AG08396 (cell line): ENCODE results near the gene PIP5K1B.

Experiments used
- DNase-seq: peaks from one replicate; pipeline ENCODE4 v3.0.0; 2012; ENCODE audit warnings: low spot score, mixed read lengths

The PIP5K1B gene

DNA sequence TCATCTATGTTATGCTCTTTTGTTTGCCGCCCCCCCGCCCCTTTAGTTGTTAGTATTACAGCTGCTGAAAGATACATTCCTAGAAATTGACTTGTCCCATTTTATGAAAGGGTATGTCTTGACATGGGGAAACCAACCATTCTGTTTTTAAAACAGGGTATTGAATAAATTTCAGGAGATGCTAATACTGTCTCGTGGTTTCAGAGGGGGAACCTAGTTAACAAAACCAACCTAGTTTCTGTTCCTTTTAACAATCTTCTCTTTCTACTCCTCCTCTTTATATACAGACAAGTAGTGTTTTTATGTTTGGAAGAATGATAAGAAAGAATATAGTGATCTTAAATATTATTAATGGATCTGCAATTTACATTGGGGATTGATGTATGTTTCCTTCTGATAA is 3.5 kb downstream of the PIP5K1B start:
- no peak for DNase-seq

DNA sequence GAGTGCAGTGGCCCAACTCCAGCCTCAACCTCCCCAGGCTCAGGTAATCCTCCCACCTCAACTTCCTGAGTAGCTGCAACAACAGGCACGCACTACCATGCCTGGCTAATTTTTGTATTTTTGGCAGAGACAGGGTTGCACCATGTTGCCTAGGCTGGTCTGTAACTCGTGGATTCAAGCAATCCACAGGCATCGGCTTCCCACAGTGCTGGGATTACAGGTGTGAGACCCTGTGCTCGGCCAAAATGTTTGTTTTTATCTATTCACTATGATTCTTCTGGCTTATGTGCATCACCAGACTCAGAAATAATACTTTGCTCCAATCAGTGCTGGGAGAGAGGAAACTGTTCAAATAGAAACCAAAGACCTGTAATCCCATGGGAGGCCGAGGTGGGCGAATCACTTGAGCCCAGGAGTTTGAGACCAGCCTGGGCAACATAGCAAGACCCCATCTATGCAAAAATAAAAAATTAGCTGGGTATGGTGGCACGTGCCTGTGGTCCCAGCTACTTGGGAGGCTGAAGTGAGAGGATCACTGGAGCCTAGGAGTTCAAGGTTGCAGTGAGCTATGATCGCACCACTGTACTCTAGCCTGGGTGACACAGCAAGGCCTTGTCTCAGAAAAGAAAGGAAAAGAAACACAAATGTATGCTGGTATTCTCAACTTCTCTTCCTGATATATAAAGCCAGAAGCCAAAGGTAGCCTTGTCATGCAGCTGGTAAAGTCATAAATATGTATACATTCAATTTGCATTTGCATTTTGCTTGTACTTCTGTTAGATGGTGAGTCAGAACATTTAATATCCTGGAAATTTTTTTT is 4.5 kb downstream of the PIP5K1B start:
- DNase-seq = no peak

DNA sequence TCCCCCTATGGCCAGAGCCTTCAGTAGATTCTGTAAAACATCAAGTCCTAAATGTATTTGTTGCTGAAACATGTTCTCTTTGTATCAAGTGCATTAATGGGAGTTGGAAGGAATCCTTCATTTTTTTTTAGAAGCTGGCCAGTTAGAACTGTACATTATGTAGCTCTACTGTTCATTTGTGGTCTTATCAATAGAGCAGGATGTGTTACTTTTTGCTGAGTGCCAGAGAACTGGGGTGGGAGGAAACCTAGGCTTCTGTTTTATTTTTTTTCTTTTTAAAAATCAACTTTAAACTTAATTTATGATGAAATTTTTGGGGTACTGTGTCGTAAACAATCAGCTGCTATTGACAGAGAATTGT is 5.1 kb downstream of the PIP5K1B start:
- DNase-seq = no peak

DNA sequence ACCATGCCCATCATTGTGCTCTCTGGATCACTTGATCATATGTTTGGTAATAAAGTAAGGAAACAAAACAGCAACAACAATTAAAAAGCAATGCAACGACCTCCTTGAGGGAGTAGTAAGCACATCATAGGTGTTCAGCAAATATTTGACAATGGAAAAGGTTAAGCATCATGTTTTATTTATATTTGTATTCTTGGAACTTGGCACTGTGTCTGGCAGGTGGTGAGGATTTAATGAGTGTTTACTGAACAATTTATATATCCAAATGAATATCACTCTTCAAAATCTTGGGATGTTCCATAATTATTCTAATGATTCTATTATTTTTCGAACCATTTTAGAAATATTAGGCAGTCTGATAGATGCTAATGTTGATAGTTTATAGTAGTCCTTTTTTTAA is 6.2 kb downstream of the PIP5K1B start:
- no peak for DNase-seq

DNA sequence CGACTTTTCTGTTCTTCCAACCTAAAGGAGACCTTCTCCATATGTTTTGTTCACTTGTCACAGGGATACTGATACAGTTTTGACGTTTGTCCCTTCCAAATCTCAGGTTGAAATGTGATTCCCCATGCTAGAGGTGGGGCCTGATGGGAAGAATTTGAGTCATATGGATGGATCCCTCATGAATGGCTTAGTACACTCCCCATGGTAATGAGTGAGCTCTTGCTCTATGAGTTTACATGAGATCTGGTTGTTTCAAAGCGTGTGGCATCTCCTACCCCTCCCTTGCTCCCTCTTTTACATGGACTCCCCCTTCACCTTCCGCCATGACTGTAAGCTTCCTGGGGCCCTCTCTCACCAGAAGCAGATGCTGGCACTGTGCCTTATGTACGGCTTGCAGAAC is 6.9 kb downstream of the PIP5K1B start:
- DNase-seq = no peak

DNA sequence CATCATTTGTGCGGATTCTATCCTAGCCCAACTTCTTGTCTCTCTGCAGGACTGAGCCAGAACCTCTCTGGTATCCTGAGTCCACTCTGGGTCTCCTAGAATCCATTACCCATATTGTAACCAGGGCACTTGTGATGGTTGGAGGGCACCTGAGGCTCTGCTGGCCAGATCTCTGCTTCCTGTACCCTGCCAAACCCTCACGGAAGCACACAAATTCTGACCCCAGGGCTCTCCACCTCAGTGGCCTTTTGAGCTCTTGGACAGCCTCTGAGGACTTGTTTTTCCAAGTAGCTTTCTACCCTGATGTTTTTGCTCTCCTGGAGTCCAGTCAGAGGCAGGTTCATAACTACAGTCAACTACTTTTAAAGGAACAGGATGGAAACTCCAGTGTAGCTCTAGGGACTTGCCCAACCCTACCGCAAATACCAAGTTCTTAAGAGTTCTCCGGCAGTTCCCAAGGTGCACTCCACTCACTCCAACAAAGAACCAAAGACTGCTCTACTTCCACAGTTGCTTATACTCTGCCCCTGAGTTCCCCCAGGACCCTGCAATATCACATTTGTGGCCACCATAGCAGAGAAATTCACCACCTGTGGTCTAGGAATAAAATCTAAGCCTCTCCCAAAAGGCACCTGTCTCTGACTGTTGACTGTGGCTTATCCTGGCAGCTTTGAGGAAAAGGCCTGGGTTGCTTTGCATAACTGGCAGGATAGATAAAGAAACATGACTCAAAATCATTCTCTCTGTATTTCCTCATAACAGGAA is 9.6 kb downstream of the PIP5K1B start:
- DNase-seq = no peak

DNA sequence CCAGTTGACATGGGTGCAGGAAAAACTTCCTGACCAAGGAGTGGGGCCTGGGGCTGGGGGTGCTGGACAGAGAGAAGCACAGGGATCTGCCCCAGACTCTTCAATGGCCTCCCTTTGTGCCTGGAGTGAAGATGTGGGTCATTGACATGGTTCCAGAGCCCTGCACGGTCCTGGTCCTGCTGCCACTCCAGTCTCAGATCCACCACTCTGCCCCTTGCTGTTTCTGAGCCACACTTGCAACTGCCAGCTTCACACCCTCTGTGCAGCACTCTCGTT is 10.1 kb downstream of the PIP5K1B start:
- DNase-seq = no peak

DNA sequence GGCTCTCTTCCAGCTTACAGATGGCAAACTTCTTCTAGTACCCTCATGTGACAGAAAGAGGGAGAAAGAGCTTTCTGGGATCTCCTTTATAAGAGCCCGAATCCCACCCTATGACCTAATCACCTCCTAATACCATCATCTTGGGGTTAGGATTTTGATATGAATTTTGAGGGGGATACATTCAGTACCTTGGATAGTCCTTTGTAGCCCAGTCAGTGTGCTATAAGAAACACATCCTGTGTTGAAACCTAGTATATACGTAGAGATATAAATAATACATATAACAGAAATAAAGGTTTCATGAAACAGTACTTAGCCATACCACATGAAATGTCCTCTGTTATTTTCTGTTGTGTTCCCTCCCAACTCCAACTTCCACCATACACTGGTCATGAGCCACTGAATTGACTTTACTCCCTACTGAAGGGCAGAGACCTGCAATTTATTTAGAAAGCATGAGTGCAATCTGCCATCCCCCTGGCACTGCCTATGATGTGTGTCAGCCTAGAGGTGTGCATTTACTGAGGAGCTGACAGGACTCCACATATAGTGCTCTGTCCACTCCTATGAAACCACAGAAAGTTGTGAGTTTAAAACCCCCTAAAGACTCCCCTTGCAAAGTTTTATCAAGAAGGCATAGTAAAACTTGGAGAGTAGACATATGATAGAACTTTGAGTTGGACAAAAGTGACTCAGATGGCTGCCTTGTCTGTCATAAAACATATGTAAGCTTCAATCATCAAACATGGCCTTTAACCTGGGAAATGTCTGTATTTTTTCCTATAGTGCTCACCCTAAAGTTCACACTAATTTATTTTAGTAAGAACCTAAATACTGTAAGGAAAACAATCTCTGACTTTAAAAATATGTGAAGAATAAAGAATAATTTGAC is 12.8 kb downstream of the PIP5K1B start:
- DNase-seq = no peak

DNA sequence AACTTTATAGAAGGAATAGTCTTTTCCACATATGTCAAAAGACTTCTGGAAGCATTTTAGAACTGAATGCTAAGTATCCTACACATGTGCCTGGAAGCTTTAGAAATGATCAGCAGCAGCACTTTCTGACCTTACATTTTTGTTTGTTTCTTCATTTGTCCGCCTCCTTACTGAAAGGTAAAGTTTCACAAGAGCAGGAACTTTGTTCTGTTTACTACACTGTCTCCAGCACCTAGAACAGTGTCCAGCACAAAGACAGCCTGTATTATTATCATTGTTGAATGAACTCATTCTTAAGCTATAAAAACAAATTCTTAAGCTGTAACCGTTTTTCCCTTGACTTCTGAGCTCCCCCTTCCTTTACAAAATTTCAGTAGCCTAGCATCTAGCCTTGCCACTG is 14.8 kb downstream of the PIP5K1B start:
- no peak for DNase-seq

DNA sequence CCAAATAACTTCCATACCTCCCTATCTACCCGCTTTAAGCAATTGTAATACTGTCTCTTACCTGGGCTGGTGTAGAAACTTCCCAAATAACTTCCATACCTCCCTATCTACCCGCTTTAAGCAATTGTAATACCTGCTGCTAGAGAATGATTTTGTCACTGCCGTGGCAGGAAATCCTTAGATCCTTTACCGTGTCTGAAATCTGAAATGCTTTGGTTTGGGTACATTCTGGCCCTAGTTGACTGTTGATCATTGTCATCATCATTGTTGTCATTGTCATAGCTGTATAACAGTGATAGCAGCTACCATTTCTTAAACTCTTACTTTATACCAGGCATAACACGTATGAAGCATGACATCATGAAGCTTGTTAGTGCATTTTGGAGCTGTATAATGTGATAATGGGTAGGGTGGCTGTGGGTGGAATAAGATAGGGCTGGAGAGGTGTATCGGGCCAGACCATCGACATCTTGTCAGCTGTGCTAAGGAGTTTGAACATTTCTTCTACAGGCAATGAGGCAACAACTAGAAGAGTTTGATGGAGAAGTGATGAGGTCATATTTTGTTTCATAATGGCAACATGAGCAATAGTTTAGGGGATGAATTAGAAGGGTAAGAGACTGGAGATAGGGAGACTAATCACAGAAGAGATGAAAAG is 15.7 kb downstream of the PIP5K1B start:
- no peak for DNase-seq

DNA sequence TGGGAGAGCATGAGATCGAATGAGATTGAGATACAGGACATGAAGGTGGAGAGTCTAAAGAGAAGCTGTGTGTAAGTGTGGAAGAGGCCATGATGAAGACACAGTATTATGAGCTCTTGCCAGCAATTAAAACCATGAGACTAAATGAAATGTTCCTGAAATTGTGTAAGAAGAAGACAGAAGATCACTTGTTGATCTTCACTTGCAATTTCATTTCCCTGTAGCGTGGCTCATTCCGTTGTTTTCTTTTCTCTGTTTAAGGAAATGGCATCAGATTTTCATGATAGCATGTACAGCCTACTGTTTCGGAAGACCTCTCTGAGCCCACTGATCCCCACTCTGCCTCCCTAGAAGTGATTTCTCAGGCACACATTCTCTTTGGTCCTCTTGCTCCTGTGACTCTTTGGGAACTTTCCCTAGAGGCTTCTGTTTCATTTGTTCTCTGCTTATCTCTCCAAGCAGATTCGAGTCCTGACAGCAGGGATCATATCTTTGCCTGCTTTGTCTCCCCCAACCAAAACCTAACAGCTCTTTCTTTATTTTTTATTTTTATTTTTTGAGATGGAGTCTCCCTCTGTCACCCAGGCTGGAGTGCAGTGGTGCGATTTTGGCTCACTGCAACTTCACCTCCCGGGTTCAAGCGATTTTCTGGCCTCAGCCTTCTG is 16.8 kb downstream of the PIP5K1B start:
- DNase-seq = no peak

DNA sequence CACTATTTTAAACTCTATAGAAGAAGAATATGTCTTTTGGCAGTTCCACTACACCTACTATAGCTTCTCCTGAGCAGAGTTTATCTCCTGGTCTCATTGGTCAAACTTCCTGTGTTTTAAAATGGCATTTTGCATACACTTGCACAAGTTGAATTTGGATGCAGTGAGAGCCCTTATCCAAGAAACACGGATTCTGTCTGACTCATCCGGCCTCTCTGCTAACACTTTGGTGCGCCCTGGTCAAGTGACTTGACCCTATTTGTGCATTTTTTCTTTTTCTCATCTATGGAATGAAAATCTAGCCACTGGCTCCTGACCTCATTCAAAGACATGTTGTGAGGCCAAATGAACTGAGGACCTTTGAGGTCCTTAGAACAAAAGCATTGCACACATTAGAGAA is 20.0 kb downstream of the PIP5K1B start:
- no peak for DNase-seq

DNA sequence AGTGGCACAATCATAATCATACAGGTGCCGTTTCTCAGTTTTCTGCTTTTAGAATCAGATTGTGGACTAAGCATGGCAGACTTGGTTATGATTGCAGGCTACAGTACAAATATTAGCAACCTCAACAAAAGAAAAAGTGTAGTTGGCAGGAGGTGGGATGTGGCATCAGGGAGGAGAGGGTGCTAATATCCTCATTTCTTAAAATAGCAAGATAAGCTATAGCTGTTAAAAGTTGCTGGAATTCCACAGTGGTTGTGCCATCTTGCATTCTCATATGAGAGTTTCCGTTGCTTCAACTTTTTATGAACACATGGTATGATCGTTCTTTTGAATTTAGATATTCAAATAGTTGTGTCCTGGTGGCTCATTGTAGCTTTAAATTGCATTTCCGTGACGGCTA is 21.4 kb downstream of the PIP5K1B start:
- DNase-seq = no peak

DNA sequence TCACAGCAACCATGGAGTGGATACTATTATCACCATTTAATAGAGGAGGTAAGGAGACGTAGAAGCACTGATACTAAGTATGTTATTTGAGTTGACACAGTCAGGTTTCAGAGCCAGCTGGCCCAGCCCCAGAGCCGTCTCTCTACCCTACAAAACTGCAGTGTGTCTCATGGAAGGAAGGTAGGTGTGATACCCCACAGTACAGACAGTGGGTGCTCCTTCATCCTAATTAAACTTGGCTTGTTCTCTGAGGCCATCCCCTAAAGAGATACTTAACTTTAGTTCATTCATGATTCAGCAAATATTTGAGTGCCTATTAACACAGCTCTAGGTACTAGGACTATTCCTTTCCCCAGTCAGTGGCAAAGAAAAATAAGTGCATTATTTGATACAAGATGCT is 22.6 kb downstream of the PIP5K1B start:
- no peak for DNase-seq

DNA sequence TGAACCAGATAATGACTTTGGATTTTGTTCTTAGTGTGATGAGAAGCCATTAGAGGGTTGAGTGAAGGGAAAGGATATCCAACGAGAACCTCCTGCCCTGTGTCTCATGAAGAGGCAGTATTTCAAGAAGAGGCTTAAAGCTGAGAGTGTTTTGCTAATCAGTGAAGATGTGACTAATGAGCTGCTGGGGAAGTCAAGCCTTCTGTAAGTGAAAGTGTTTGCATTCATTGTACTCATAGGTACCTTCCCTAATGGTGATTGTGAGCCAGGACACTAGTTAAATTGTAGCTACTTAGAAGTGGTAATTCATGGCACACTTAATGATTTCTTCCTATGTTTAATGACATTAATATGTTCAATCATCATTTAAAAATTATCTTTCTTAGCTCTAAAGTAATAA is 23.7 kb downstream of the PIP5K1B start:
- no peak for DNase-seq

DNA sequence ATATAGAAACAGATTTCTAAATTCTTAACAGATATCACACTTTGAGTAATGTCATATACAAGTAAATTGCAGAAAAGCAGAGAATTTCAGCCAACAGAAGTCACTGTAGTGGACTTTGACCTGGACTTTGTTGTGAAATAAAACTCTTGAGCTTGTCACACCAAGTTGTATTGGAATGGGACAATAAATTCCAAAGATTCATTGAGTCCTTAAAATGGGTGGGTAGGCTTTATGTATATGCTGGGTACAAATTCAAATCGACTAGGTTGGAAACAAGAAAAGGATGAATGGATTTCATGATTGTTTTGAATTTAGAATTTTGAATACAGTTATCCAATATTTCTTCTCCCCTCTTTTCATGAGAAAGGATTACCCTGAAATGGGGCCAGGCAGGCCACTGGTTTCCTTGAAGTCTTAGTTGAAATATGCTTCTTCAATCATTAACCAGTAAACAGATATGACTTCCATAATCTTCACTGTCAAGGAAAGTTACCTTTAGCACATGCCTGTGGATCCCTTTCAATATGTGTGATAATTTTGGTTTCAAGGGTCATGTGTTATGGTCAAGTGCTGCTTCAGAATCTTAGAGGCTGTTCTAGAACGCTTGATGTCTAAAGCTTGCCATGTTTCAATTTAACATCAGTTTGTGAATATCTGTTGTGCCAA is 25.7 kb downstream of the PIP5K1B start:
- no peak for DNase-seq

DNA sequence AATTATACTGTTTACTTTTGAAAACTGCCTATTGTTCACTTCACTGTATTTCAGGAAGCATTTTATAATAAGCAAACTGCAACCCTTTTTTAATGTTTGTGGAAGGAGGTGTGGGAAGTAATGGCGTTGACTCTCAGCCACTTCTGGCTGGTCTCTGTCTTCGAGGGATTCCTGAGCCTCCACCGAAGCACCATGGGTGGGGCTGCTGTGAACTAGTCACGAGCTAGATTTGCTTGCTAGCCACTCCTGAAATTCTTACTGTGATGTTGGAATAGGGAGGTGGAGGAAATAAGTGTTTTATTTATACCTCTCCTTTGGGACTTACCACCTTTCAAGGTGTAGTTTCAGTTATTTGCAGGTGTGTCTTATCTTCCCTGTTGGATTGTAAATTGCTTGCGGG is 26.8 kb downstream of the PIP5K1B start:
- no peak for DNase-seq

DNA sequence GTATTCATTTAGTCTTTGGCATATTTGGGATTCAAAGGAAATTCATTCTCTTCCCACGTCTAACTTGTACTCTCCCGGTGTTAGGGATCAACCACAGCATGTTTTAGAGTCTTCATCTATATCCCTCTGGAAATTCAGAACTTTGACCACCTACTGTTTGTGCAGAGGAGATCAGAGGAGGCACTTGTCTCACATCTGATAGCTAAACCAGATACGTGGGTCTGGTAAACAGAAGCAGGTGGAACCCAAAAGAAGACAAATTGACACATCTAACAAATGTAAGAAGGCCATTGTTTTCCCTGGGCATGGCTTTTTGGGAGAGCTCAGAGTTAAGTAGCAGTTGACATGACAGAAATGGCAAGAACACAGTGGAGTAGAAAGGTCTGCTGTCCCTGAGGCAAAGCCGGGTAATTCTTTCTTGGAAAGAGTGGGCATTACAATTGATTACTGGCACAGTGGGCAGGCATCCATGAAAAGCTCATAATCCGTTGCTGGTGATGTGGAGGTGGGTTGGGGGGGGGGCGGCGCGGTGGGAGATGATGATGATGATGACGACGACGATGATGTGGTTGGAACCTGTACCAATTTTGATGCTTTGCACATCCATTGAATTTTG is 27.5 kb downstream of the PIP5K1B start:
- no peak for DNase-seq

DNA sequence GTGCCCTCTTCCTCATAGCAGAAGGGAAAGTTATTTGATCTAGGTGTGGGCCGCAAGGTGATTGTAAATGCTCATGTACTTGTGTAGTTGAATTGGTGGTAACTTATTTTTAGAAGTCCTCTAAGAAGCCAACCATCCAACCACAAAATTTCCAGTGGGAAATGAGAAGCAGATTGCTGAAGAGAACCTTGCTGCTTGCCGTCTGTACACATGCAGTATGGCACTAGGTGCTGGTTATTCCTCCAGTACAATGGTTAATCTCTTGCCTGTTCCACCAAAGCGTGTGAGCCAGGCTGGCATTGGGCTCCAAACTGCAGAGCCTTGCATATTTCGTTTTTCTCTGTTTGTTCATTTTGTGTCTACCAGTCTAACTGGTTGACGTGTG is 28.0 kb downstream of the PIP5K1B start:
- no peak for DNase-seq

DNA sequence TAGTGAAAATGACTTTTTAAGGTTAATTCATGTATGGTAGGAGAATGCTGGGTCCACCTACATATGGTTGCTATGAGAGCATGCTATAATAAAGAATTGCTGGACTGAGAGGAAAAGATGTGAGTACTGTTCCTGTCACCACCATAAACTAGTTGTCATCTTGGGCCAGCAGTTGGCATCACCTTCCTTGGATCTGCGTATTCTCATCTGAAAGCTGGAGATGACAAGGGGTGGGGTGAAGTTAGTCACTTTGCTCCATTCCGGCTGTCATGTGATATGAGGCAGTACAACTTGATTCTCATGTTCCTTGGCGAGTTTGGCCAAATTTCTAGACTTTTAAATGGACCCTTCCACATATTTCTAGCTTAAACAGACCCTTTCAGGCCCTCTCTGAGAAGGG is 33.3 kb downstream of the PIP5K1B start:
- DNase-seq = no peak

DNA sequence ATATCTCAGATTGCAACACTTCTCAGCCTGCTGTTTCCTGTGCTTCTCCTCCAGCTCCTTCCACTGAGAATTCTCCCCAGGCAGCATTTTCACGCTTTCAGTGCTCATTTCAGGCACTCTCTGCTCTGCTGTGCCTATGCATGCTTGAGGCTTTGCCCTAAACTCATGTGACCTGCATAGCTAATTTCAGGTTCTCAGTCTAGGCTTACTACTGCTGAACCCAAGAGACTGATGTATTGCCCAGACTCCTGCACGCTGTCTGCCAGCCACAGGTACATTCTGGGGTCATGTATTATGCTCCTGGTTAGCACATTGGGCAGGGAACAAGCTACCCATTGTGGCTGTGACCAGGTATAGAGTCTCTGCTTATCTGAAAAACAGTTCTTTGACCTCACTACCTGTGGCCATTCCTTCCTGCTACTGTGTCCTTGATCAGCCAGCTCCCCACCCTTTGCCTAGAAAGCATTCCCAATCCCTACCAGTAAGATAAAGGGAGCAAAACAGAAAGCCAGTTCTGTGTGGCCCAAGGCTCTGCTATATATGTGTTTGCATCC is 34.7 kb downstream of the PIP5K1B start:
- no peak for DNase-seq
